Activated T-cell treated with anti-CD3 and anti-CD28 coated beads for 24 hours (primary cell): ENCODE results near the gene TMEM201.
"Not testable (repeated sequence)": the region's sequence is repeated elsewhere in the genome, so short reads cannot be mapped to it uniquely, and the experiment has no call there.

ENCODE experiments used
- DNase-seq: peaks from one replicate; pipeline ENCODE4 v3.0.0-alpha.2; 2020; ENCODE audit warnings: low read depth

Gene TMEM201

GRCh38 chr1:9621032-9621431 is 32.3 kb downstream of the TMEM201 start:
- no peak for DNase-seq

GRCh38 chr1:9624081-9624480 is 35.4 kb downstream of the TMEM201 start:
- no peak for DNase-seq

DNA sequence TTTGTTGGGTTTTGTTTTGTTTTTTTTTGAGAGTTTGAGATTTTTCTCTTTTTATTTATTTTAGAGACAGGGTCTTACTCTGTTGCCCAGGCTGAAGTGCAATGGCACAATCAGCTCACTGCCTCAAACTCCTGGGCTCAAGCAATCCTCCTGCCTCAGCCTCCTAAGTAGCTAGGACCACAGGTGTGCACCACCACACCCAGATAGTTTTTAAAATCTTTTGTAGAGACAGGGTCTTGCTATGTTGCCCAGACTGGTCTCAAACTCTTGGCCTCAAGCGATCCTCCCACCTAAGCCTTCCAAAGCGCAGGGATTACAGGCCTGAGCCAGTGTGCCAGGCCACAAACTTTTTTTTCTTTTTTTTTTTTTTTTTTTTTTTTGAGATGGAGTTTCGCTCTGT is 36.3 kb downstream of the TMEM201 start:
- DNase-seq: not testable (repeated sequence)

DNA sequence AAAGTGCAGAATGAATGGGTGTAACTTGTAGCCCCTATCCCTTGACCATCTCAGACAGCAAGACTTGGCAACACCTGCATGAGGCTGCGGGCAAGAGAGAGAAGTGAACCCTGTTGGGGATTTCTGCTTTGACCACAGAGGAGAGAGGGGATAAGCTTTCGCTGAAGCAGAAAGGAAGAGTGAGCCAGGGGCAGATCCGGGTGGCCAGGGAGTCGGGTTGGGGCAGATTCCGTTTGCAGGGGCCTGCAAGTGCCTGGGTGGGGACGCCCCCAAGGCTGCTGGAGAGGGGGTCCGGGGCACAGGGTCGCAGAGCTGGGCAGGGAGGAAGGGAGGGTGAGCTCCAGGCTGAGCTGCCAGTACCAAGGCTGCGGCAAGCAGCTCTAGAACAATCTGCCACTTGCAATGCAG is 37.5 kb downstream of the TMEM201 start:
- no peak for DNase-seq

- peak; percentile 62 for DNase-seq
Measured at GRCh38 chr1:9628541-9629444, 40.1 kb downstream of the TMEM201 start.

DNA sequence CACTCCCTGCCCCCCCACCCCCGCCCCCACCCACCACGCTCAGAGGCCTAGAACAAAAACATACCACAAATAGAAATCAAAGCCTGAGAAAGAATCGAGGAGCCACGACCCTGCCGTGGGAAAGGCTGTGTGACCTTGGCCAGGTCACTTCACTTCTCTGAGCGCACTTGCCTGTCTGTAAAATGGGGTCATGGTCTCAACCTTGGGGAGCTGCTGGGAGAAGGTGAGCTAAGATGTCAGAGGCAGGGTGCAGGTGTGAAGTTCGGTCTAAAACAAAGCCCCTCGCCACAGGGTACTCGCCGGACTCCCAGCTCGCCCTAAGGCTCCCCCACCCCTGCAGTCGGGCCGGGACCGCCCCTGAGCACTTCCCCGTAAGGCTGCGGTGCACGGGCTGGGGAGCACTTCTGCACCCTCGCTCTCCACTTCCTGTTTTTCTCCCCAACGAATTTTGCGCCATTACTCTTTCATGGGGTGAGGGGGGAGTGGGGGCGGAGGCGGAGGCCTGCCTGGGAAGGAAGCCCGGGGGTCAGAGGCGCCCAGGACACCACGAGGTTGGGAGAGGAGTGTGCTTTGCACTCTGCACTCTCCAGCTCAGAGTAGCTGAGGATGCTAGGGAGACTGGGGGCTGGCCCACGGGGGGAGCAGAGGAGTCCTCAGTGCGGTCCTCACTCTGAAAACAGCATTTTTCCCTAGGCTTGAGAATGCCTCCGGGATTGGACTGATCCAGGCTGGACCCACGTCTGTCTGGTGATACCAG is 40.9 kb downstream of the TMEM201 start:
- DNase-seq: peak; percentile 74

GRCh38 chr1:9630331-9631111 is 41.8 kb downstream of the TMEM201 start:
- no peak for DNase-seq

GRCh38 chr1:9631613-9632012 is 42.9 kb downstream of the TMEM201 start:
- no peak for DNase-seq

DNA sequence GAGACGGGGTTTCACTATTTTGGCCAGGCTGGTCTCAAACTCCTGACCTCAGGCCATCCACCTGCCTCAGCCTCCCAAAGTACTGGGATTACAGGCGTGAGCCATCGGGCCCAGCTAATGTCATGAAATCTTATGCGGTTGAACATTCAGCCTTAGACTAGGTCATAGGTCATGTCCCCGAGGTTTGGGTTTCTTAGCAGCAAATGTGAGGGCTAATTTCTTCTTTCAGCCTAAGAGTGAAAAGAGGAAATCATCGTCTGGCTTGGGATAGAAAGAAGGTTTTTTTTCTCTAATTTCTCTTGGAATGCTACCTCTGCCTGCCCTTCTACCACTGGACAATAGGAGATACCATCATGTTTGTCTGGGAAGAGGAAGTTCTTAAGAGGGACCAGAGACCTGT is 44.8 kb downstream of the TMEM201 start:
- DNase-seq: no peak

DNA sequence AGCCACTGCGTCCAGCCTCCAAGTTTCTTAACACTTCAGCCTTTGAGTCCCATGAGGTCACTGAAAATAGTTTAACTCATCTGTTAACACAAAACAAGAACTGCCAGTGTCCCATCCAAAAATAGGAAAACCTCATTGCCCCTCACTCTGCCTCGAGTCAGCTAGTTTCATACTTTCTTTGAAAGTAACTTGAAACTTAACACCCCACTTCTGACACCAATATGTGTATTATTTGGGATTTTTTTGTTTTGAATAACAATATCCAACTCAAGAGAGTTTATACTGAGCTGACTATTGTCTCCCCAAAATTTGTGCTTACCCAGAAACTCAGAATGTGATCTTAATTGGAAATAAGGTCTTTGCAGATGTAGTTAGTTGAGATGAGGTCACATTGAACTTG is 45.9 kb downstream of the TMEM201 start:
- no peak for DNase-seq

- DNase-seq: no peak
Measured at GRCh38 chr1:9639227-9639626, 50.5 kb downstream of the TMEM201 start.

- no peak for DNase-seq
Measured at GRCh38 chr1:9643351-9644256, 54.9 kb downstream of the TMEM201 start.

- DNase-seq: no peak
Measured at GRCh38 chr1:9646037-9646436, 57.3 kb downstream of the TMEM201 start.

GRCh38 chr1:9648171-9648570 is 59.5 kb downstream of the TMEM201 start:
- no peak for DNase-seq

GRCh38 chr1:9649769-9650168 is 61.1 kb downstream of the TMEM201 start:
- DNase-seq: no peak

- no peak for DNase-seq
Measured at GRCh38 chr1:9651220-9651564, 62.5 kb downstream of the TMEM201 start.

DNA sequence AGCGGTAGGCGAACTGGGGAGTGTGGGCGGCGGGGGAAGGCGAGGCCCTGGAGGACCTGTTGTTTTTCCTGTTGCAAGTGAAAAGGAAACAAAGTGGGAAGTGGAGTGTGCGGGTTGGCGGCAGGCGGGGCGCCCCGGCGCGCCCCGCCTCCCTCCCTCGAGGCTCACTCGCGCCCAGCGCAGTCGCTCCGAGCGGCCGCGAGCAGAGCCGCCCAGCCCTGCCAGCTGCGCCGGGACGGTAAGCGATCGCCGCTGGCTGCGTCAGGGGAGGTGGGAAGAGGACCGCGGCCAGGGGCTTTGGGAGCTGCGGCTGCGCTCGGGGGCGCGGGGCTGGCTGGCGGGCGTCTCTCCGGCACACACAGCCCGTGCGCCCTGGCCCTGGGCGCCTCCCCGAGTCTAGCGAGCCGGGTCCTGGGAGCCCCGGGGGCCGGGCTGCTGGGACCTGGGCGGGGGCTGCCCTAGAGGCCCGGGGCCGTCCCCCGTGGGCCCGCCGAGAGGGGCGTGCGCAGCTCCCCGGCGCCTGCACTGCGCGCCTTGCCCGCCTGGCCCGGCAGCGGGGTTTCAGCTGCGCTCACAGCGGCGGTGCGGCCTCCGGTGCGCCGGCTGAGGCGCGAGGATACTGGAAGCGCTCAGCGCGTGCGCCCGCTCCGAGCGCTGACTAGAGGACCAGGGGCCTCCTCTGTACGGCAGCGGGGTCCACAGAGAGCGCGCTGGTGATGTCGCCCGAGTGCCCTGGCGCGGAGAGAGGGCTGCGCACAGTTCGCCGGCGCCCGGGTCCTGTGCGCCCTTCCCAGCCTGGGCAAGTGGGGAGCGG is 63.1 kb downstream of the TMEM201 start, which contains the start of gene PIK3CD:
PIK3CD (plus strand) TSS at position 167 of the 814 bp plus-strand sequence. CDS start 58,725 bp downstream, outside the sequence.
- DNase-seq: peak; percentile 33

DNA sequence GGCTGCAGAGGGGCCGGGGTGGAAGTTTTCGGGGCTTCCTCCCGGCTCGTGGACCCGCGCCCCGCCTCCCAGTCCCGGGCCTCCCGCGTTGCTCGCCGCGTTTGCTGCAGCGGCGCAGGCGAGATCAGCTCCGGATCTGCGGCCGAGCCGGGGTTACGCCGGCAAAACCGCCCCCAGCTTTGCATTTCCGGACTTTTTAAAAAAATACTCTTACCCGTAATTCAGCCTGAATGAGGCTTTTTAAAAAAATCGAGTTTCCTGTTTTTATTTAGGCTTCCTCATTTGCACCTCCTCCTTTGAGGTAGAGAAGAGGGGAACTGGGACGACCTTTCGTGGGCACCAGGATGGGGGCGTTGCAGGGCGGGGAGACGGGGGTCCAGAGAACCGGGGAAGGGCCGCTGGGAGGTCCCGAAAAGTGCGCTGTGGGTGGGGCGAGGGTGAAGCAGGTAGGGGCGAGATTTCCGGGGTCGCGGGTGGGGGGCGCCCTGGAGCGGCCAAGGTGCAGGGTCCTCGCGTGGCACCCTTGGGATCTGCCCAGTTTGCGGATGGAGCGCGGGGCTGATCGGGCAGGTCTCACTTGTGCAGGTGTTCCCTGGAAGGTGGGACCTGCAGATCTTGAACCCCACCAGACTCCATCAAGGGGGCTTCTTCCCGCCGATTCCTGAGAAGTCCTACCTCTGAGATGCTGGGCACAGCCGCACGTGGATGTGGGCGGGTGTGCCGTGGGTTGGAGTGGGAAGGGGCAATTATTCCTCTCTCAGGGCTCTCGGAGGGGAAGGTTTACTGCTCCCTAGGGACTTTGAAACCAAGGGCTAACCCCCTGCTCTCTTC is 63.9 kb downstream of the TMEM201 start:
- peak; percentile 47 for DNase-seq

DNA sequence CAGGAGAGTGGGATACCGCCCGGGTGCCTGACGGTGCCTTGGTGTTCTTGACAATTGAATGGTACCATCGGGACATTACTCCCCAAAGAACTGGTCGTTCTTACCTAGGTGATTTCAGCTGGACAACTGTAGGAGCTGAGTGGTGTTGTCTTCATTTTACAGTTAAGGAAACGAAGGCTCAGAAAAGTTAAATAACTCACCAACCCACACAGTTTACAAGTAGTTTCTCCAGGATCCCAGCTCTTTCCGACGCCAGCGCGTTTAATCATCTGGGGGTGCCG is 64.4 kb downstream of the TMEM201 start:
- no peak for DNase-seq
